Neural progenitor cell (in vitro differentiated cells): ENCODE measurements around the gene ZNF700. TPM values are rescaled to one million over a fixed set of nuclear protein-coding genes. Genes with fewer than 3 reads are reported as not detected.

Experiments used
- DNase-seq: peaks from one replicate; pipeline ENCODE4 v3.0.0-alpha.2; 2016; ENCODE audit warnings: low spot score
- H2AFZ ChIP-seq: fragments of 200-600 bp; sonication (generic); replicated peaks from 2 replicates; pipeline ENCODE4 v1.6.1; 2016; ENCODE audit warnings: antibody characterized with exemption
- H3F3A ChIP-seq: fragments of 200-600 bp; sonication (generic); 2 replicates; pipeline ENCODE4 v1.6.1; 2016; ENCODE audit warnings: antibody characterized with exemption, low read depth
- H3K27ac ChIP-seq: fragments of 200-600 bp; sonication (generic); 2 replicates; pipeline ENCODE4 v1.5.1; 2016; ENCODE audit warnings: mild to moderate bottlenecking
- H3K27me3 ChIP-seq: fragments of 200-600 bp; sonication (generic); 2 replicates; pipeline ENCODE4 v1.6.1; 2016; ENCODE audit warnings: mild to moderate bottlenecking, moderate library complexity
- H3K36me3 ChIP-seq: fragments of 200-600 bp; sonication (generic); 2 replicates; pipeline ENCODE4 v1.5.1; 2016
- H3K4me1 ChIP-seq: fragments of 200-600 bp; sonication (generic); 2 replicates; pipeline ENCODE4 v1.6.1; 2016; ENCODE audit warnings: mixed run types
- H3K4me2 ChIP-seq: fragments of 200-600 bp; sonication (generic); 2 replicates; pipeline ENCODE4 v1.6.1; 2016
- H3K4me3 ChIP-seq: fragments of 200-600 bp; sonication (generic); 2 replicates; pipeline ENCODE4 v1.5.1; 2016
- H3K79me2 ChIP-seq: fragments of 200-600 bp; sonication (generic); 2 replicates; pipeline ENCODE4 v1.6.1; 2016; ENCODE audit warnings: low read depth
- H3K9ac ChIP-seq: fragments of 200-600 bp; sonication (generic); 2 replicates; pipeline ENCODE4 v1.6.1; 2016
- H3K9me3 ChIP-seq: fragments of 200-600 bp; sonication (generic); 2 replicates; pipeline ENCODE4 v1.5.1; 2016; ENCODE audit warnings: low read depth
- H4K20me1 ChIP-seq: fragments of 200-600 bp; sonication (generic); 2 replicates; pipeline ENCODE4 v1.6.1; 2016; ENCODE audit warnings: low read depth
- H3K27ac Mint-ChIP-seq: 3 replicates; pipeline ENCODE4 v1.8.0; 2021; ENCODE audit warnings: mixed read lengths
- H3K27me3 Mint-ChIP-seq: 2 replicates; pipeline ENCODE4 v1.8.0; 2022; ENCODE audit warnings: low read depth, mild to moderate bottlenecking, inconsistent platforms, moderate library complexity, mixed read lengths; ENCODE audit not compliant: insufficient read depth
- H3K36me3 Mint-ChIP-seq: 3 replicates; pipeline ENCODE4 v1.8.0; 2021; ENCODE audit warnings: mixed read lengths
- H3K4me1 Mint-ChIP-seq: 3 replicates; pipeline ENCODE4 v1.8.0; 2021; ENCODE audit warnings: mixed read lengths
- H3K4me3 Mint-ChIP-seq: 3 replicates; pipeline ENCODE4 v1.8.0; 2021; ENCODE audit warnings: mild to moderate bottlenecking, moderate library complexity, mixed read lengths
- H3K9me3 Mint-ChIP-seq: 3 replicates; pipeline ENCODE4 v1.8.0; 2020; ENCODE audit warnings: mixed read lengths
- CTCF ChIP-seq: fragments of 200-600 bp; sonication (generic); IDR thresholded peaks from 2 replicates; pipeline ENCODE4 v1.5.1; 2017; ENCODE audit warnings: antibody characterized with exemption, mild to moderate bottlenecking
- EZH2 ChIP-seq: fragments of 200-600 bp; sonication (generic); IDR thresholded peaks from 2 replicates; pipeline ENCODE4 v1.6.1; 2017; ENCODE audit warnings: antibody characterized with exemption, mild to moderate bottlenecking, moderate library complexity
- EZH2phosphoT487 ChIP-seq: fragments of 200-600 bp; sonication (generic); IDR thresholded peaks from 2 replicates; pipeline ENCODE4 v1.6.1; 2017; ENCODE audit warnings: antibody characterized with exemption
- total RNA-seq: library from RNA; depleted of rRNA; stranded (reverse); fragments of >200 nt; gene quantifications from 2 replicates; pipeline ENCODE4 v1.2.3, GENCODE V29; 2015; ENCODE audit warnings: low replicate concordance

Gene ZNF700
- total RNA-seq, 1 donor from 2014 or later, result 29.4 TPM

GRCh38 chr19:11984986-11985385, 60.1 kb downstream of the ZNF700 start:
- Histone ChIP-seq H3K9ac (no peak overlapping the region), H3F3A (peaks cover 15% of the 10 kb centered on the region), H3K27me3 (no peaks in the 10 kb centered on the region), H3K36me3 (peaks cover 7% of the 10 kb centered on the region), H4K20me1 (peaks cover 11% of the 10 kb centered on the region), H3K4me3 (no peak overlapping the region), H3K79me2 (peaks cover 17% of the 10 kb centered on the region), H3K4me2 (no peak overlapping the region), H2AFZ (no peak overlapping the region), H3K27ac (no peak overlapping the region), H3K9me3 (peaks cover 17% of the 10 kb centered on the region), H3K4me1 (no peaks in the 10 kb centered on the region)
- peaks cover 12% of the 10 kb centered on the region for H3K36me3 Mint-ChIP-seq
- peaks cover 46% of the 10 kb centered on the region for H3K9me3 Mint-ChIP-seq
- H3K4me1 Mint-ChIP-seq, result peaks cover 5% of the 10 kb centered on the region
- H3K4me3 Mint-ChIP-seq, result no peak overlapping the region
- TF ChIP-seq EZH2, result no peak
- peak; percentile 56 for TF ChIP-seq CTCF
- DNase-seq, result peak; percentile 68
- peaks cover 3% of the 10 kb centered on the region for H3K27me3 Mint-ChIP-seq
- no peak overlapping the region for H3K27ac Mint-ChIP-seq

- no peak overlapping the region for H3K4me2 ChIP-seq
- TF ChIP-seq CTCF, result no peak
- TF ChIP-seq EZH2phosphoT487, result no peak
- TF ChIP-seq EZH2, result no peak
- H3K36me3 Mint-ChIP-seq, result peaks cover 21% of the 10 kb centered on the region
- peaks cover 16% of the 10 kb centered on the region for H4K20me1 ChIP-seq
- H3K4me3 Mint-ChIP-seq, result peak overlapping the region; percentile 100
- H3K9me3 ChIP-seq, result no peaks in the 10 kb centered on the region
- no peak overlapping the region for H2AFZ ChIP-seq
- H3K4me1 ChIP-seq, result no peaks in the 10 kb centered on the region
- H3K36me3 ChIP-seq, result peaks cover 5% of the 10 kb centered on the region
- no peak overlapping the region for H3K4me3 ChIP-seq
- peaks cover 15% of the 10 kb centered on the region for H3F3A ChIP-seq
- H3K27me3 Mint-ChIP-seq, result peaks cover 3% of the 10 kb centered on the region
- peaks cover 43% of the 10 kb centered on the region for H3K9me3 Mint-ChIP-seq
- peaks cover 35% of the 10 kb centered on the region for H3K79me2 ChIP-seq
- no peaks in the 10 kb centered on the region for H3K27me3 ChIP-seq
- DNase-seq, result no peak
- no peak overlapping the region for H3K27ac Mint-ChIP-seq
- no peak overlapping the region for H3K27ac ChIP-seq
- no peak overlapping the region for H3K9ac ChIP-seq
- H3K4me1 Mint-ChIP-seq, result peaks cover 5% of the 10 kb centered on the region
These were observed 61.8 kb downstream of the ZNF700 start for GRCh38 chr19:11986754-11987153.

- H3K4me1 Mint-ChIP-seq, result peaks cover 5% of the 10 kb centered on the region
- H3K36me3 ChIP-seq, result peaks cover 5% of the 10 kb centered on the region
- H3K79me2 ChIP-seq, result peaks cover 44% of the 10 kb centered on the region
- peaks cover 26% of the 10 kb centered on the region for H3K36me3 Mint-ChIP-seq
- H3K4me3 Mint-ChIP-seq, result peak overlapping the region; percentile 100
- H3K27me3 ChIP-seq, result no peaks in the 10 kb centered on the region
- DNase-seq, result peak; percentile 98
- H3K9me3 Mint-ChIP-seq, result peaks cover 40% of the 10 kb centered on the region
- peak overlapping the region; percentile 64 for H2AFZ ChIP-seq
- H3K4me1 ChIP-seq, result no peaks in the 10 kb centered on the region
- H3K27ac Mint-ChIP-seq, result peak overlapping the region; percentile 96
- peaks cover 16% of the 10 kb centered on the region for H4K20me1 ChIP-seq
- H3F3A ChIP-seq, result peaks cover 15% of the 10 kb centered on the region
- TF ChIP-seq CTCF (no peak), EZH2phosphoT487 (no peak)
- peak overlapping the region; percentile 78 for H3K27ac ChIP-seq
- H3K9ac ChIP-seq, result peak overlapping the region; percentile 51
- peak overlapping the region; percentile 77 for H3K4me3 ChIP-seq
- H3K27me3 Mint-ChIP-seq, result peaks cover 3% of the 10 kb centered on the region
- H3K9me3 ChIP-seq, result no peaks in the 10 kb centered on the region
- H3K4me2 ChIP-seq, result peak overlapping the region; percentile 90
These were observed 62.7 kb downstream of the ZNF700 start for GRCh38 chr19:11987405-11988281.
